ENCODE measurements around the gene PLCH1.

PLCH1 gene

DNA sequence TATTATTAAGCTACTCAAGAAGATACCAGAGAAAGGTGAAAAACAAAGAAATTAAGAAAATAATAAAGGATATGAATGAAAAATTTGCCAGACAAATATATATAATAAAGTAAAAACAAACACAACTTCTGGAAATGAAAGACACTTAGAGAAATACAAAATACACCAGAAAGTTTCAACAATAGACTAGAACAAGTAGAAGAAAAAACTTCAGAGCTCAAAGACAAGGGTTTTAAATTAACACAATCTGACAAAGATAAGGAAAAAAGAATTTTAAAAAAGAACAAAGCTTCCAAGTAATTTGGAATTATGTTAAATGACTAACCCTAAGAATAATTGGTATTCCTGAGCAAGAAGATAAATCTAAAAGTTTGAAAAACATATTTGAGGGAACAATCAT, 135.3 kb downstream of the PLCH1 start:
- DNase-seq (ENCODE audit: low read depth in 2 of 2, low spot score in 1 of 2): no peak

DNA sequence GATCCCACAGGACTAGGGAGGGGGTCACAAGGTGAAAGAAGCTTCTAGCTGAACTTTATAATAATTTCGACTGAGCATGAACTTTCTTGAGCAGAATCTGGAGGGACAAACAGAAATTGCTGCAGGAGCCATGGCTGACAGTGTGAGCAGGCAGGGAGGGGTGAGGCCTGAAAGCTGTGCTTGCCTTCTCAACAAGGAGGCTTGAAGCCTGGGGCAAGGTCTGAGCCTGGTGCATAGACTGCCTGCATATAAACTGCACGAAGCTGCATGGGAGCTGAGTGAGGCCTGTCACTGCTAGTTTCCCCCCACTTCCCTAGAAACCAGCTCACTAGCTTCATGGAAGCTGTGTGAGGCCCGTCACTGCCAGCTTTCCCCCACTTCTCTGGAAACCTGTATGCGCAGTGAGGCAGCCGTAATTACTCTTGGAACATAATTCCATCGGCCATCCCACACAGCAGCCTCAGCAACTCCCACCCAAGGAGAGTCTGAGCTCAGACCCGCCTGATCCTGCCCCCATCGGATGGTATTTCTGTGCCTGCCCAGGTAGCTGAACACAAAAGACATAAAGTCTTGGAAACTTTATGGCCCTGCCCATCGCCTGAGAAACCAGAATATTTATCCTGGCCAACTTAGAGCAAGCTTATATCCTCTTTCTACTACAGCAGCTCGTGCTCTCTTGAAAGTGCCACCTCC, 136.5 kb downstream of the PLCH1 start:
- no peak for DNase-seq (ENCODE audit: low read depth in 2 of 2, low spot score in 1 of 2)

DNA sequence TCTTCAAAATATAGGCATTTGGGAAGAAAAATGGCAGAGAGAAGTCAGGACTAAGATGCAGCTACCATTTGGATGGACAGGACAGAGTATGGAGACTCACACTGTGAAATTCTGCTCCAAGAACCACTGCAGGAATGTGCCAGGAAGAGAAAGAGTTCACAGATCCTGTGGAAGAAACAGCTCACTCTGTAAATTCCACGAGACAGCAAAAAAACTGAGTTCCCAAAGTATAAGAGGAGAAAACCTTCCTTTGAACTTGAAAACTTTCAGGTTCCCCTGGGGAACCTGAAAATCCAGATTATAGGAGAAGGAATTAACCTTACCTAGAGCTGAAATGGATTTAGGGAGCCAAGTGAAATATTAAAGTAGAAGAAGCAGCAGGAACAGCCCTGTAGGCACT, 137.1 kb downstream of the PLCH1 start:
- DNase-seq (ENCODE audit: low read depth in 2 of 2, low spot score in 1 of 2): no peak

DNA sequence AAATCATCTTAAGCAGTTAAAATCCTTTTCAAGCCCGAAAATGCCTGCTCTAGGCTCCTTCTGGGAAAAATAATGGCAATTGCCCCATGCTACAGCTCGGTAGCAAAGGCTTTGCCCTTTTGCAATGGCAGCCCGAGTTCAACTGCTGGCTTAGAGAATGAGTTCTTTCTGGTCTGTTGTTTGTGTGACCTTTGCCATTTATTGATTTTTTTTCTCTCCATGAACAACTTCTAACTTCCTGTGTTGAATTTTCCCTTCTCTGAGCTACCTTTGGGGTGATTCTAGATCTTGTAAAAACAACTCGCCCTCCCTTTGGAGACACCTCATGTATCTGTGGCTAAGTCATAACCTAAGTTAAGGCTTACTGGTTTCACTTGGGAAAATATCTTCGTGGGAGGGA, 139.3 kb downstream of the PLCH1 start:
- no peak for DNase-seq (ENCODE audit: low read depth in 2 of 2, low spot score in 1 of 2)

DNA sequence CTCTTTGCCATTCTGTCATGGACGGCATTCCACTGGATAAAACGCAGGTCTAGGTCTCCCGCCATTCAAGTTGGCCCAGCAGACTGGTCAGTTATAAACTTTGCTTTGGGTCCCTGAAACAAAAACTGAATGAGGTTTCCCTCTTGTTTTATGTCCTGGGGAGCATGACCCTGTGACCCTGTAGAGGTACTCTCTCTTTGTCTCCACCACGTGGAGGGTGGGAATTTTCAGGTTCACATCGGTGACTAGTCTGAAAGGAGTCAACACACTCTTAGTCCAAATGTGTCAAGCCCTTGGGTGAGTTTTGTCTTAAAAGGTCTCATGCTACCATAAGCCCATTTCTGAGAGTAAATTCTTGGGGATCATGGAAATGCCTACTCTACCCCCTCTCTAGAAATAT, 139.9 kb downstream of the PLCH1 start:
- no peak for DNase-seq (ENCODE audit: low read depth in 2 of 2, low spot score in 1 of 2)

DNA sequence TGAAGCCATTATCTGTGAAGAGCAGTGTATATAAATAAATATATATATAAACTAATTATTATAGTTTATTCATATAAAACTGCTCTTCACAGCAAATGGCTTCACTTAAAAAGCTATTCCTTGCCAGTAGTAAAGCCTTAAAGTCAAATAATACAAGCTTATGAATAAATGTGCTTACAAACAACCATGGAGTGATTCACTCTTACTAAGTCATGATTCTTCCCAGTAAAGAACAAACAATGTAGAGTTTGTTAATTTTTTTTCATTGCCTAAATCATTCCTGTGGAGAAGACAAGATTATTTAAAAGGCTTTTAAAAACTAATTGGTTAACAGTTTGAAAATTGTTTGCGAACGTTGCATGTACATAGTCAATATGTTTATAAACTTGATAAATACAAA, 140.7 kb downstream of the PLCH1 start:
- no peak for DNase-seq (ENCODE audit: low read depth in 2 of 2, low spot score in 1 of 2)

DNA sequence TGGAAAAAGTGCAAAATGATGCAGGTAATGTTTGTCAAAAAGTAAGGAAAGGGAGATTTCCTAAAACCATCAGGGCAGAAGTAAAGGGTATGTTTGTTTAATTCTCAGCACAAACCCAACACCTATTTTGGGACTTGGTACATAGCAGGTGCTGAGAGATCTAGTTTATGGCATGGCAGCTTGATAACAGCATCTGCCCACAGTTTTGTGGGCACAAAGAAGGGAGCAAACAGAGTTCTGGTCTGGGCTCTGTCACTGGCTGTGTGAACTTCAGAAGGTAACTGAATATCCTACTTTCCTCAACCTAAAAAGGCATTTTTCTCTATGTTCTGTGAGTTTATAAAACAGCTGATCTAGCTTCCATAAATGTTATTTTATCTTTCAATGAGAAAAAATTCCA, 141.6 kb downstream of the PLCH1 start:
- DNase-seq (ENCODE audit: low read depth in 2 of 2, low spot score in 1 of 2): no peak

DNA sequence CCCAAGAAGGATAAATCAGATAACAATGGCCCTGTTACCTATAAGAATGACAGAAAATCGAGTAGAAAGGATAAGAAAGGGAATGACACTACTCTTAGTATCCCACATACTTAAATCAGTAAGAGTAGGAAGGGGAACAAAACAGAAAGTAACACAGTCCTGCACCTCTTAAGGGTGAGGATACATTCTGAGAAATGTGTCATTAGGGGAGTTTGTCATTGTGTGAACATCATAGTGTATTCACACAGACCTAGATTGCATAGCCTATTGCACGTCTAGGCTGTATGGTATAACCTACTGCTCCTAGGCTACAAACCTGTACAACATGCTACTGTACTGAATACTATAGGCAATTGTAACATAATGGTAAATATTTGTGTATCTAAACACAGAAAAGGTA, 142.6 kb downstream of the PLCH1 start:
- DNase-seq (ENCODE audit: low read depth in 2 of 2, low spot score in 1 of 2): no peak

DNA sequence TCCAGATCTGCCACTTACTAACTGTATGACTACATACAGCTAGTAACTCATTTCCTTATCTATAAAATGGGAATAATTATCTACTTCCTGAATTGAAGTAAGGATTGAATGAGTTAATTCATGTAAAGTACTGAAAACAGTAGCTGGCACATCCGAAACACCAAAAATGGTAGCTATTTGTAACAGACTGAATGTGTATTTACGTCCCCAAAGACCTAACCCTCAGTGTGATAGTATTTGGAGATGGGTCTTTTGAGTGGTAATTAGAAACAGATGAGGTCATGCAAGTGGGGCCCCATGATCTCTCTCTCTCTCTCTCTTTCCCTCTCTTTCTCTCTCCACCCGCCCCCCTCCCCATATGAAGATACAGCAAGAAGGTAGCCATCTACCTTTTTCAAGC, 146.2 kb downstream of the PLCH1 start:
- no peak for DNase-seq (ENCODE audit: low read depth in 2 of 2, low spot score in 1 of 2)

DNA sequence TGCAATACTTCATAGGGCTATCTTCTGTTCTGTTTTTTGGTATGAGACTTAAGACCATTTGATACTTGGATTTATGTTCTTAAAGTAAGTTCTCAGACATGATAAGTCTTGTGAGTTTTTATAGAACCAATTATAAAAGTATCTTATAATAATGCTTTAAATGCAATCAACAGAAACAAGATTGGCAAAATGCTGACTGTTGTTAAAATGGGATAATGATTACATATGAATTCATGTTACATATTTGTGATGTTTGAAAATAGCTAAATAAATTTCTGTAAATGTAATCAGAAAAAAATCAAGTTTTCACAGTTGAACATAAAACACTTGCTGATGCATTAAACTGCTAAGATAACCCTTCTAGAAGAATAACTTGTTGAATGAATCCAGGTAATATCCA, 148.3 kb downstream of the PLCH1 start:
- DNase-seq (ENCODE audit: low read depth in 2 of 2, low spot score in 1 of 2): no peak

DNA sequence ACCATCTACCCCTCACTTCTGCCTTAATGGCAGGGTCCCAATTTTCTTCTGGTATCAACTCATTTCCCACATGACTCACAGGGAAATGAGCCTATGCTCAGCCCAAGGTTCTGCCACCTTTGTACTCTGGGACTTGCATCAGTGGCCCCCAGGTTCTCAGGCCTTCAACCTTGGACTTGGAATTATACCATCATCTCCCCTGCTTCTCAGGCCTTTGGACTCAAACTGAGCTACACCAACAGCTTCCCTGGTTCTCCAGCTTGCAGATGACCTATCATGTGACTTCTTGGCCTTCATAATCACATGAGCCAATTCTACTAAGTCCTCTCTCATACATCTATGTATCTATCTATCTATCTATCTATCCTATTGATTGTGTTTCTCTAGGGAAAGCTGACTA, 149.5 kb downstream of the PLCH1 start:
- DNase-seq (ENCODE audit: low read depth in 2 of 2, low spot score in 1 of 2): no peak

DNA sequence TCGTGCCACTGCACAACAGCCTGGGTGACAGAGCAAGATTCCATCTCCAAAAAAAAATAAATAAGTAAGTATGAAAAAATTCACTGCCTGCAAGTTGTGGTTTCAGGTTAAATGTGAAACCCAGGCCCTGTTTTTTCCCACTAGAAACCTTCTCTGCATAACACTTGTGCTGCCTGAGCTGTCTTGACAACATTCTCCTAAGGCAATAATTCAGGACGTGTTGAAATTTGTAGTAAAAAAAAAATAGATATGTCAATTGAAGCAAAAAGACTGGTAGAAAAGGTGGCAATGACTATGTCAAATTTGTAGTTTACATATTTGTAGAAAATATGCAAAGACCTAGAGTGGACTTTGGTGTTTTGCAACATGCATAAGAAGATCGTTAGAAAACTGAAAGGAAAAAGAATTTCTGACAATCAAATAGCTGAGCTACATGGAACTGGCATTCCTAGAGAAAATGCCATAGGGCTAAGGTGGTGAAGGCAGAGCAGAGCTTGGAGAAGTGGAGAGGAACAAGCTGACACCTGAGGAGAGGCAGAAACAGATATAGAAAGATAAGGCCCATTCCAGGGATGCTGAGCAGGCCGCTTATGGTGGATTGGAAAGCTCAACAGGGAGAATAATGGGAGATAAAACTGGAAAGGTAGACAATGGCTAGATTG, 150.2 kb downstream of the PLCH1 start:
- no peak for DNase-seq (ENCODE audit: low read depth in 2 of 2, low spot score in 1 of 2)

DNA sequence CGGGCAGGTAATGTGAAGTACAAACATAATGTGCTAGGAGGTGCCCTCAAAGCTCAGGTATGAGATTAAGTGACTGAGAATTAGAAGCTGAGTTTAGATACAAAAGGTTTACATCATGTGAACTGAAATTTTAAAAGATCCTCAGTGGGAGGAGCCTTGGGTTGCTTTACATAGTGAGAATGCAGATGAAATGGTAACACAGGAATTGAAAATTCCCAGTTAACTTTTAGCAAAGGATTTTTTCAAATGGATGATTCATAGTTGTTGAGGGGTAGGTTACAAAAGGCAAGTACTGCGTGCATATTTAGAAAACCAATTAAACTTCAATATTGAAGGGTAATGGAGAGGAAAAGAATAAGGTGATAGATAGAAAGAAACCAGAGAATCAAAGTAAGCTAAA, 157.3 kb downstream of the PLCH1 start:
- DNase-seq (ENCODE audit: low read depth in 2 of 2, low spot score in 1 of 2): no peak

DNA sequence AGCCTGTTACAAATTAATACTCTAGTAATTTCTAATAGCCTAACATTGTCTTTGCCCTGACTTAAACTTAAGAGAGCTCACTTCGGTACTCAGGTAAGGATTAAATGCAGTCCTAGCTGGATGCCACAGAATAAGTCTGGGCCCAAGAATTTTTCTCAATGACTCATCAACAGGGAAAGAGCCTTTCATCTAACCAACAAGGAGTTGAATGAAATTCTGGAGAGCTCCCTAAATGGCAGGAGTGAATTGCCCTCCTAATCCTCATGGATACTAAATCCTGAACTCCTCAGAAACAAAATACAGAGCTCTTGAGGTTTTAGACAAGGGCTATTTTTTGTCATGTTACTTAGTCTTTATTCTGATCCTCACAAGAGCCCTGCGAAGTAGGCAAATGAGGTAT, 159.5 kb downstream of the PLCH1 start:
- DNase-seq (ENCODE audit: low read depth in 2 of 2, low spot score in 1 of 2): no peak

DNA sequence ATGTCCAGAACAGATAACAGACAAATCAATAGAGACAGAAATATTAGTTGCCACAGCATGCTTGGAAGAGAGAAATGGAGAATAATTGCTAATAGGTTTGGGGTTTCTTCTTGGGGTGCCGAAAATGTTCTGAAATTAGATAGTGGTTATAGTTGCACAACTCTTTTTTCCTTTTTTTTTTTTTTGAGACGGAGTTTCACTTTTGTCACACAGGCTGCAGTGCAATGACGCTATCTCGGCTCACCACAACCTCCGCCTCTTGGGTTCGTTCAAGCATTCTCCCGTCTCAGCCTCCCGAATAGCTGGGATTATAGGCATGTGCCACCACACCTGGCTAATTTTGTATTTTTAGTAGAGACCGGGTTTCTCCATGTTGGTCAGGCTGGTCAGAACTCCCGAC, 163.3 kb downstream of the PLCH1 start:
- no peak for DNase-seq (ENCODE audit: low read depth in 2 of 2, low spot score in 1 of 2)

DNA sequence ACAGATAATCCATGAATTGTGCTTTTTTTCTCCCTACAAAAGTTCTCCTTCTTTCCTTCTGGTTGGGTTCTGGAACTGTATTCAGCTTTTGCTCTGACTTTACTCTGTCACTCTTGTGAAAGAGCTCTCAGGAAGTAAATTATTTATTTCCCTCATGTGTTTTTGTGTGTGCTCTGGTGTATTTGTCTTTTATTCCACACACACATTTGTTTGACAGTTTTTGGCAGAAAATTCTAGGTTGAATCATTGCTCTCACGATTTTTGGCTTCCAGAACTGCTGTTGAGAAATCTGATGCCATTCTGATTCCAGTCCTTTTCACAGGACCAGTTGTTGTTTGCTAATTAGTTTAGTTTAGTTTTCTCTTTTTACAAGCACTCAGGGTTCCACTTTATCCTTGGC, 172.8 kb downstream of the PLCH1 start:
- DNase-seq (ENCODE audit: low read depth in 2 of 2, low spot score in 1 of 2): no peak

DNA sequence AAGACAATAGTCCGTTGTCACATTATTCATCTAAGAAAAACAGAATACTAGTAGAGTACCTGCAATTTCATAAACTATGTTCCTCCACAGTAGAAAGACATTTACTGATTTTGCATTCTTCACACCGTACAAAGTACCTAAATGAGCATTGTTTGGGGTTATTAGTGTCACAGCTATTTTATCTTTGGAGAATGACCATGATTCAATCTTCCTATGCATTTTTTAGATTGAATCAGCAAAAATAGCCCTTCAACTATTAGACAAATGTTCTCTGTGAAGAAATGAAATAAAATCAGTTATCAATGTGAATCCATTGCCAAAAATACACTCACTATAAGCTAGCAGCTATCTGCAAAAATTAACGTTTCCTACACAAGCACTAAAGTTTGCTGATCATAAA, 176.6 kb downstream of the PLCH1 start:
- DNase-seq (ENCODE audit: low read depth in 2 of 2, low spot score in 1 of 2): no peak

DNA sequence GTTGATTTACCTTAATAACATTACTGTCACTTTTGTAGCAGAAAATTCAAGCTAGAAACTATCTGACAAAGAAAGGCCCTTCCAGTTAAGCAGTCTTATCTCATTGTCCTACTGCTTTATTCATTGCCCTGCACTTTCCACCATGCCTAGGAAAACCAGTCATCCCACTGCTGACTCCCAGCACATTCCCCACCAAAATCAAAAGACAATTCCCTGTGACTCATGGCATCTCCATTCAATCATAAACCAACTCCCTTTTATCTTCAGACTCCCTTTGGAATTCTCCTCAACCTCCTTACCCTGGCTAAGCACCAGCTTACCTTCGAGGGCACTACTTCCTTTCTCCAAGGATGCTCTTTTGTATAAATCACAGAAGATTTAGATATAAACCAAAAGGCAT, 184.3 kb downstream of the PLCH1 start:
- DNase-seq (ENCODE audit: low read depth in 2 of 2, low spot score in 1 of 2): no peak

DNA sequence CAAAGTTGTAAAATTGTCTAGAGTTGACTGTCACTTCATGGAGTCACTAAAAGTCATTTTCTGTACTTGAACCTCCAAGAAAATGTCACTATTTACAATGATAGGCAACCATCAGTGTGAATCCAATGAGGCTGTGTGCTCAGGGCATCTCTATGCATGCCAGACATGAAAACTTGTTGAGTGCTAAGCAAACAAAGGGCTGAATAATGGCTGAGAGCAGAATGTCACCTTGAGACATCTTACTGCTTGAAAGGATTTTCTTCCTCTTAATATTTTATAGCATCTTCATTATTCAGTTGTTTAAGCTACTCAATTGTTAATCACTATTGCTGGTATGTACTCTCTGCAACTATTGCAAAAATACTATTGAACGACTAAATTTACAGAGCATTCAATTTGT, 184.7 kb downstream of the PLCH1 start:
- no peak for DNase-seq (ENCODE audit: low read depth in 2 of 2, low spot score in 1 of 2)

DNA sequence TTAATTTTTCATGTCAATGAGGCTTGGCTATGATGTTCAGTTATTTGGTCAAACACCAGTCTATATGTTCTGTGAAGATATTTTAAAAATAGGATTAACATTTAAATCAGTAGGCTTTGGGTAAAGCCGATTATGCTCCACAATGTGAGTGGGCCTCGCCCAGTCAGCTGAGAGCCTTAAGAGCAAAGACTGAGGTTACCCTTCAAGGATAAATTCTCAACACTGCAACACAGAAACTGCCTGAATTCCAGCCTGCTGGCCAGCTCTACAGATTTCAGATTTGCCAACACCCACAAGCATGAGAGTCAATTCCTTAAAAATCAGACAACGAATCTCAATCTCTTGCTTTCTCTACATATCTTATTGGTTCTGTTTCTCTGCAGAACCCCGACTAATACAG, 188.3 kb downstream of the PLCH1 start:
- no peak for DNase-seq (ENCODE audit: low read depth in 2 of 2, low spot score in 1 of 2)

DNA sequence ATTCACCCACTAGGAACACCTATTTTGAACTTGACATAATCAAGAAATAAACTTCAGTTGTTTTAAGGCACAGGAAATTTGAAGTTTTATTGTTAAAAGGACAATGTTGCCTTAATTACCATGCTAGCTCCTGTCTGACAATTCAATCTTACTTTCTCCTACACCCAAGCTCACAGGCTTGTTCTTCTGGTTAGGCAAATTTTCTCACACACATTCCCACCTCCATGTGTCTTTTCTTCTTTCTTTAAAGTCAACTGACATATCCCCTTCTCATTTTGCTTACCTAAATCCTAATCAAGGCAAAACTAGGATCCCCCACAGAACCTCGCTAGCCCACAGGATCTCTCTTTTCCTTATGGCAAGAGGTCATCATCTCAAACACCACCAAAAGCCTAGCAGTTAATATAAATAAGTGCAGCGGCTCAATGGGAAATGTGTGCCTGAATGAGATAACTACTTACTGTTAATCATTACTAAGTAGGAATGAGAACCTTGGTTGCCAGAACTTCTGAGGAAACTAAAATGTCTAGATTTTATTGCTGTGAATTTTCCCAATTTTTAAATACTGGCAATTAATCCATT, 189.3 kb downstream of the PLCH1 start:
- DNase-seq (ENCODE audit: low read depth in 2 of 2, low spot score in 1 of 2): no peak

DNA sequence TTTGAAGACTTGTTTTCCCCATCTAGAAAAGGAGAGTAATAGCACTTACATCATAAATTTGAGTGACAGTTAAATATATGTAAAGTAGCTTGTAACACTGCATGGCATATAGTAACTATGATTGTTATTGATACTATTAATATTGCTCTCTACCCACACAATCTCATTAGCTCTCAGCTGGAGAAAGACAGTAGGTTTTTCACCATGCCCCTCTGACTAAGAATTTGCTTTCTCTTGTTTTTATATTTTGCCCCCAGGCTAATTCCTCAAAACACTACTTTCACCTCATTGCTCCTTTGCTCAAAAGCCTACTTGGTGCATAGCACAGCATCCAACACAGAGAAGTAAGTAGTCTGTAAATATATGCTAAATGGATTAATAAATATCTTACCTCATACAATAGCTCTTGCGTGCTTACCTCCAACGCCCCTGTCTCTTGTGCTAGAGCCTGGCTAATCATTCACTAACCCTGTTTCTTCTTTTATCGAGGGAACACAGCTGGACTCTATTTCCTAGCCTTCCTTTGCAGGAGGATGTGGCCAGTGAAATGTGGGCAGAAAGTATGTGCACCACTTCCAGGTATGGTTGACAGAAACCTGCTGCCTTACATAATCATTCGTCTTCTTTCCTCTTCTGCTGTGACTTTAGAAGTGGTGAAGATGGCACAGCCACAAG, 190.0 kb downstream of the PLCH1 start:
- DNase-seq (ENCODE audit: low read depth in 2 of 2, low spot score in 1 of 2): no peak

Measured in stimulated activated CD8-positive, alpha-beta memory T cell treated with anti-CD3 and anti-CD28 coated beads, Interleukin-4, amount 100 ng/mL, for 4 hours (primary cell).